Activated T-cell treated with anti-CD3 and anti-CD28 coated beads, Interleukin-2, amount 50 U/mL, for 4 hours (primary cell): ENCODE measurements around the gene RAB9A. TPM values are rescaled to one million over a fixed set of nuclear protein-coding genes. Genes with fewer than 3 reads are reported as not detected.
A peak's percentile ranks its signal among the peaks of the same experiment; 100 is the strongest.
"Not testable (repeated sequence)": the region's sequence is repeated elsewhere in the genome, so short reads cannot be mapped to it uniquely, and the experiment has no call there.

Source experiments
- ATAC-seq, 2 donors: fragments of 200-7000 bp; cut with Tn5 transposase; one replicate each; pipeline ENCODE4 v1.10.0; 2021
- DNase-seq: peaks from one replicate; pipeline ENCODE4 v3.0.0-alpha.2; 2020
- H3K27me3 Mint-ChIP-seq: one replicate; pipeline ENCODE4 v1.8.0; 2021; ENCODE audit warnings: low read depth, mixed read lengths
- H3K36me3 Mint-ChIP-seq: one replicate; pipeline ENCODE4 v1.8.0; 2022; ENCODE audit warnings: mixed read lengths; ENCODE audit not compliant: insufficient read depth
- H3K4me1 Mint-ChIP-seq: one replicate; pipeline ENCODE4 v1.8.0; 2021; ENCODE audit warnings: low read depth, mixed read lengths
- H3K4me3 Mint-ChIP-seq: one replicate; pipeline ENCODE4 v1.8.0; 2021; ENCODE audit warnings: mild to moderate bottlenecking, moderate library complexity, mixed read lengths
- H3K9me3 Mint-ChIP-seq: one replicate; pipeline ENCODE4 v1.8.0; 2021; ENCODE audit warnings: mixed read lengths
- total RNA-seq, 3 donors: library from RNA; stranded (reverse); gene quantifications; one replicate each; pipeline ENCODE4 v1.2.1, GENCODE V29; 2021

Gene RAB9A
- total RNA-seq: 10 to 100 TPM; 11.8 to 17.8 (median 17.3) TPM

GRCh38 chrX:13688958-13689740 lies at the start of gene RAB9A:
Gene RAB9A, plus strand, starts transcription at chrX:13689128. Its CDS starts 19,619 bp downstream, at chrX:13708747.
- ATAC-seq (peak; percentile 90), DNase-seq (peak; percentile 79)
- Mint-ChIP-seq H3K9me3 (no peaks in the 10 kb centered on the region), H3K36me3 (peaks cover 8% of the 10 kb centered on the region), H3K4me3 (peak within 1 kb of the TSS; percentile 88), H3K27me3 (no peaks in the 10 kb centered on the region), H3K4me1 (peaks cover 63% of the 10 kb centered on the region)

- not testable (repeated sequence) for DNase-seq, H3K4me1 Mint-ChIP-seq, ATAC-seq, H3K4me3 Mint-ChIP-seq, H3K9me3 Mint-ChIP-seq, H3K36me3 Mint-ChIP-seq, H3K27me3 Mint-ChIP-seq
Measured at GRCh38 chrX:13641684-13642083, 47.2 kb upstream of the RAB9A start.

- no peaks in the 10 kb centered on the region for H3K27me3 Mint-ChIP-seq
- no peak overlapping the region for H3K4me3 Mint-ChIP-seq
- no peak for DNase-seq
- H3K36me3 Mint-ChIP-seq: no peaks in the 10 kb centered on the region
- no peaks in the 10 kb centered on the region for H3K9me3 Mint-ChIP-seq
- no peak for ATAC-seq
- peaks cover 14% of the 10 kb centered on the region for H3K4me1 Mint-ChIP-seq
Measured at GRCh38 chrX:13645464-13646153, 43.3 kb upstream of the RAB9A start.

GRCh38 chrX:13646154-13646549 lies 42.8 kb upstream of the RAB9A start:
- ATAC-seq (no peak), DNase-seq (peak; percentile 12)
- Mint-ChIP-seq H3K27me3 (no peaks in the 10 kb centered on the region), H3K4me1 (peaks cover 14% of the 10 kb centered on the region), H3K4me3 (no peak overlapping the region), H3K9me3 (no peaks in the 10 kb centered on the region), H3K36me3 (no peaks in the 10 kb centered on the region)

GRCh38 chrX:13647709-13648212 lies 41.2 kb upstream of the RAB9A start:
- Mint-ChIP-seq H3K27me3 (no peaks in the 10 kb centered on the region), H3K4me3 (peak overlapping the region; percentile 31), H3K9me3 (no peaks in the 10 kb centered on the region), H3K4me1 (peaks cover 21% of the 10 kb centered on the region), H3K36me3 (no peaks in the 10 kb centered on the region)
- ATAC-seq (peak; percentile 84 to 89), DNase-seq (peak; percentile 57)

GRCh38 chrX:13648336-13648735 lies 40.6 kb upstream of the RAB9A start:
- not testable (repeated sequence) for DNase-seq, H3K36me3 Mint-ChIP-seq, ATAC-seq, H3K27me3 Mint-ChIP-seq, H3K9me3 Mint-ChIP-seq, H3K4me3 Mint-ChIP-seq
- peaks cover 22% of the 10 kb centered on the region for H3K4me1 Mint-ChIP-seq

GRCh38 chrX:13649838-13650237 lies 39.1 kb upstream of the RAB9A start:
- H3K27me3 Mint-ChIP-seq: no peaks in the 10 kb centered on the region
- ATAC-seq (no peak), DNase-seq (no peak)
- H3K4me1 Mint-ChIP-seq: peaks cover 27% of the 10 kb centered on the region
- H3K36me3 Mint-ChIP-seq: no peaks in the 10 kb centered on the region
- no peak overlapping the region for H3K4me3 Mint-ChIP-seq
- H3K9me3 Mint-ChIP-seq: no peaks in the 10 kb centered on the region

GRCh38 chrX:13650318-13650717 lies 38.6 kb upstream of the RAB9A start:
- ATAC-seq: no peak
- Mint-ChIP-seq H3K9me3 (no peaks in the 10 kb centered on the region), H3K27me3 (no peaks in the 10 kb centered on the region), H3K4me3 (no peak overlapping the region), H3K36me3 (no peaks in the 10 kb centered on the region), H3K4me1 (peaks cover 32% of the 10 kb centered on the region)
- no peak for DNase-seq

- no peak for ATAC-seq
- Mint-ChIP-seq H3K9me3 (no peaks in the 10 kb centered on the region), H3K36me3 (no peaks in the 10 kb centered on the region), H3K4me1 (peaks cover 30% of the 10 kb centered on the region), H3K4me3 (no peak overlapping the region), H3K27me3 (no peaks in the 10 kb centered on the region)
- DNase-seq: no peak
Measured at GRCh38 chrX:13651150-13651549, 37.8 kb upstream of the RAB9A start.

GRCh38 chrX:13652287-13652793 lies 36.6 kb upstream of the RAB9A start:
- H3K9me3 Mint-ChIP-seq: no peaks in the 10 kb centered on the region
- DNase-seq (no peak), ATAC-seq (peak in 1 of 2 donors; percentile 1)
- peak overlapping the region; percentile 86 for H3K4me3 Mint-ChIP-seq
- H3K27me3 Mint-ChIP-seq: no peaks in the 10 kb centered on the region
- H3K36me3 Mint-ChIP-seq: peaks cover 2% of the 10 kb centered on the region
- H3K4me1 Mint-ChIP-seq: peaks cover 28% of the 10 kb centered on the region

- Mint-ChIP-seq H3K9me3 (no peaks in the 10 kb centered on the region), H3K4me3 (peak within 1 kb of the TSS; percentile 86), H3K36me3 (peaks cover 2% of the 10 kb centered on the region), H3K4me1 (peaks cover 22% of the 10 kb centered on the region), H3K27me3 (no peaks in the 10 kb centered on the region)
- DNase-seq (peak; percentile 95), ATAC-seq (peak; percentile 98 to 99)
Measured at GRCh38 chrX:13652850-13653693, 35.9 kb upstream of the RAB9A start, which contains the start of gene TCEANC. Gene TCEANC, plus strand, starts transcription at chrX:13653141. Its CDS starts 9,368 bp downstream, at chrX:13662509.

- Mint-ChIP-seq H3K27me3 (no peaks in the 10 kb centered on the region), H3K36me3 (peaks cover 2% of the 10 kb centered on the region), H3K4me1 (peaks cover 25% of the 10 kb centered on the region), H3K9me3 (no peaks in the 10 kb centered on the region), H3K4me3 (no peak overlapping the region)
- no peak for ATAC-seq
- no peak for DNase-seq
Measured at GRCh38 chrX:13654116-13654515, 34.8 kb upstream of the RAB9A start.

- H3K36me3 Mint-ChIP-seq: peaks cover 5% of the 10 kb centered on the region
- DNase-seq: no peak
- H3K27me3 Mint-ChIP-seq: no peaks in the 10 kb centered on the region
- ATAC-seq: no peak
- H3K4me3 Mint-ChIP-seq: no peak overlapping the region
- H3K9me3 Mint-ChIP-seq: no peaks in the 10 kb centered on the region
- H3K4me1 Mint-ChIP-seq: peaks cover 26% of the 10 kb centered on the region
Measured at GRCh38 chrX:13655674-13656073, 33.3 kb upstream of the RAB9A start.

- DNase-seq (no peak), ATAC-seq (peak; percentile 48 to 53)
- Mint-ChIP-seq H3K36me3 (peaks cover 10% of the 10 kb centered on the region), H3K9me3 (no peaks in the 10 kb centered on the region), H3K27me3 (no peaks in the 10 kb centered on the region), H3K4me1 (peaks cover 27% of the 10 kb centered on the region), H3K4me3 (no peak overlapping the region)
Measured at GRCh38 chrX:13658602-13659001, 30.3 kb upstream of the RAB9A start.
